Hematopoietic multipotent progenitor cell treated with erythropoietin and hydrocortisone succinate and interleukin-3 and kit ligand, for 17 days (in vitro differentiated cells): ENCODE measurements around the gene KCNMA1.
"Not testable (repeated sequence)": the region's sequence is repeated elsewhere in the genome, so short reads cannot be mapped to it uniquely, and the experiment has no call there.

ENCODE experiments used
- DNase-seq: peaks from one replicate; pipeline ENCODE4 v3.0.0-alpha.2; 2015; ENCODE audit warnings: low spot score

The KCNMA1 gene

GRCh38 chr10:77368006-77368405 lies 269.6 kb downstream of the KCNMA1 start:
- no peak for DNase-seq

- no peak for DNase-seq
Measured at GRCh38 chr10:77363210-77363609, 274.4 kb downstream of the KCNMA1 start.

GRCh38 chr10:77361831-77362230 lies 275.8 kb downstream of the KCNMA1 start:
- DNase-seq, result no peak

DNA sequence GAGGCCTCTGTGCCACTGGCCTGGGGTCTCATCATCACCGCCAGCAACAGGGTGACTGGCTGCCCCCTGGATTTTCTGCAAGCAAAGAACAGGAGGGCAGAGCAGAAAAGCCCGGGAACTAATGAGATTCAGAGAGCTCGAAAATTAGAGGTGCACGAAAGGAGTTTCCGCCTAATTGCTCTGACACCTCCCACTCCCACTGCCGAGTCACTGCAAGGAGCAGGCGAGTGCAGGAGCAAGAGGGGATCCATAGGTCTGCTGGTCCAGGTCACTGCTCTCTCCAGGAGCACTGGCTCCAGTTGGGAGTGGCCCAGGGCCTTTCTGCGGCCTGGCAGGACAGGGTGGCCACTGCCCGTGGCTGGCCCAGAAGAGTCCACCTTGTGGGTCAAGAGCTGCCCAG lies 276.2 kb downstream of the KCNMA1 start:
- no peak for DNase-seq

DNA sequence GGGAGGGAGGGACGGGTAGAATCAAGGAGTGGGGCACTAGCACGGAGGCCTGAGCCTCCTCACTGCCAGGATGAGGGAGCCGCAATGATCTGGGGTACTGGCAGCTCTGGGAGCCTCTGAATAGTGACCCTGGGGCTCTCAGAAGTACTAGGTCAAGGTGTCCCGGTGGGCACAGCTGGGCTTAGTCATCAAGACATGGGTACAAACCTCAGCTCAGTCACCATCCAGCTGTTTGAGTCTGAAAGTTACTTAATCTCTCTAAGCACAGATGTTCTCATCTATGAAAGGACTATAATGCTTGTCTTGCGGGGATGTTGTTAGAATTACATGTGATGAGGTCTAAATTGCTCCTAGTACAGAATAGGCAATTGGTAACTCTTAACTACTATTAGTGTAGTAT lies 276.8 kb downstream of the KCNMA1 start:
- no peak for DNase-seq

- no peak for DNase-seq
Measured at GRCh38 chr10:77359950-77360520, 277.6 kb downstream of the KCNMA1 start.

DNA sequence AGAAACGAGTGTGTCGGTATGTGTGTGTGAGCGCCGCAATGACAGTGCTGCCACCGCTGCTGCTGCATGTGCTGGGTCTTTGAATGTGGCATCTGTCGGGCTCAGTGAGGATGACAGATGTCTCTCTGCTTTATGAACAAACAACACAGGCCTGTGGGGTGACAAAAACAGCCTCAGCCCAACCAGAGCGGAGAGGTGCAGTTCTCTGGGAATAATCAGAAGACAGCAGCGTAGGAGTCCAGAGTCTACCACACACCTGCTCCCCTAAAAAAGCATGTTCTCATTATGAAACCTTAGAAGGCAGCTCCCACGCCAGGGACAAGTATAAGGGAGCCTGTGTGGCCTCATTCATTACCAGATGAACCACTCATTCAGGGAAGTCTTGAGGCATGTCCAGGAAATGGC lies 278.3 kb downstream of the KCNMA1 start:
- no peak for DNase-seq

- no peak for DNase-seq
Measured at GRCh38 chr10:77358656-77359055, 279.0 kb downstream of the KCNMA1 start.

- DNase-seq, result no peak
Measured at GRCh38 chr10:77357611-77358310, 279.8 kb downstream of the KCNMA1 start.

GRCh38 chr10:77357185-77357584 lies 280.4 kb downstream of the KCNMA1 start:
- no peak for DNase-seq

- DNase-seq, result no peak
Measured at GRCh38 chr10:77355844-77356243, 281.8 kb downstream of the KCNMA1 start.

- no peak for DNase-seq
Measured at GRCh38 chr10:77351386-77351785, 286.2 kb downstream of the KCNMA1 start.

DNA sequence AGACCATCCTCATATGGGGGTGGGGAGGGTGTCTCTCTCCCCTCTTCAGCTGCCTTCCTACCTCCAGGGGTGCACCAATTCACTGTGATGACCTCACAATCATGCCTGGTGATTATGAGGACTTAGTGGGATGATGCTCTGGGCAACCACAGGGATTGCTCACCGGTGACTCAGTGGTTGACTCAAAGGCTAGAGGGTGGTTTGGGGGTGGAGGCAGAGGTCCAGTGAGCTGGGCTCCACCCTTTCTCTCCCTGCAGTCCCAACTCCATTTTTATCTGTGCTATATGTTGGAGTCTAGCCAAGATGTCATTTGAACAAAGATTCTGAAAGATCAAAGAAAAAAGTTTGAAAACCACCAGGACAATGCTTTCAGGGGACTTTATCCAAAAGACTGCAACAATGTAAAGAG lies 286.9 kb downstream of the KCNMA1 start:
- DNase-seq, result no peak

DNA sequence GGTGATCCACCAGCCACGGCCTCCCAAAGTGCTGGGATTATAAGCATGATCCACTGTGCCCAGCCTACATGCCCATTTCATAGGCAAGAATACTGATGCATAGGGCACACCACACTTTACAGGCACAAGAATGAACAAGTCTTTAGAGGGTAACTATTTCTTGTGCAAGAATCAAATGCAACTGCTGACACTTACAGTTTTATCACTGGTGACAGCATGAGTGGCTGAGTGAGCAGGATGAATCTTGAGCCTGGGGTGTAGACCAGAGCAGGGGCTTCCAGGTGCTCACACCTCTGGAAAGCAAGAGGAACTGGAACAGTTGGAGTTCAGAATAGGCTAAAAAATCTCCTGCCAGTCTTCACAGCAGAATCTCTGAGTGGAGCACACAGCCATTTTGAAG lies 287.5 kb downstream of the KCNMA1 start:
- DNase-seq, result no peak

DNA sequence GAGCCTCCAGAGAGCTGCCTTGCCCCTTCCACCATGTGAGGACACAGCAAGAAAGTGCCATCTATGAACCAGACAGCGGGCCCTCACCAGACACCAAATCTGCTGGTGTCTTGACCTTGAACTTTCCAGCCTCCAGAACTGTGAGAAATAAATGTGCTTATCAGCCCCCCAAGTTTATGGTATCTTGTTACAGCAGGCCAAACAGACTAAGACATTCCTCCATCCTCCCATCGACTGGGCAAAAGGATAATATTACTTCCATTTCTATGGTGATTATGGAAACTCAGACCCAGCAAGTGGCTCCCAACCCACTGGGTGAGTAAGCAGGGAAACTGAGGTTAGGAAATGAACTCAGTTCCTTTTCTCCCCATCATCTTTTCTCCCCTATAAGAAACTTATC lies 288.4 kb downstream of the KCNMA1 start:
- DNase-seq, result no peak

DNA sequence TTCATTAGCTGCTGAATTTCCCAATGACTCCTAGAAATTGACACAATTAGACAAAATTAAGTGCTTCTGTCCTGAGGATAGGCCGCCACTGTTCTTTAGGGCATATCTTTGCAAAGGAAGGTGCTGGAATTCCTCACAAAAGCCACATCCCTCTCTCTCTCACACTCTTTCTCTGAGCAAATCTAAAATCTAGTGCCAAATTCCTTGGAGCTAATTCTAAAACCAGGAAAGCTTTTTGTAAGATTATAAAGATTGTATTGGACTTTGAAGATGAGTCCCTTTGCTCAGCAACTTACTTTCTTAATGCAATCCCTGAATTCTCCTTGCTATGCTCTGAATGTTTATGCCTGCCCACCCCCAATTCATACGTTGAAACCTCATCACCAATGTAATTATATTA lies 288.9 kb downstream of the KCNMA1 start:
- no peak for DNase-seq

GRCh38 chr10:77348082-77348481 lies 289.5 kb downstream of the KCNMA1 start:
- no peak for DNase-seq

DNA sequence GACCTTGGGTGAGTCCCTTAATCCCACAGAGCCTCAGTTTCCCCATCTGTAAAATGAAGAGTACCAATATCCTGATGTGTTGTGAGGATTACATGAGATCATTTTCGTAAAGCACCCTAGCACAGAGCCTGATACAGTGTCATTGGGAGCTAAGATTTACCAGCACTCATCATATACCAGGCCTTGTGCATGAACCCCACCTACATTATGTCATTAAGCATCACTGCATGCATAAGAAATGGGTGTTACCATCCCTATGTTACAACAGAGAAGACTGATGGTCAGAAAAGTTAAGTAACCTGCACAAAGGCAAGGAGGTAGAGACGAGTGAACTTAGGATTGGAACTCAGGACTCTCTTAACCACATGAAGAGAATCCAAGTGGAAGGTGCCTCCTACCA lies 290.6 kb downstream of the KCNMA1 start:
- no peak for DNase-seq

- DNase-seq, result no peak
Measured at GRCh38 chr10:77341055-77341454, 296.6 kb downstream of the KCNMA1 start.

GRCh38 chr10:77339872-77340271 lies 297.7 kb downstream of the KCNMA1 start:
- not testable (repeated sequence) for DNase-seq

- DNase-seq, result no peak
Measured at GRCh38 chr10:77339166-77339565, 298.4 kb downstream of the KCNMA1 start.

GRCh38 chr10:77338143-77338542 lies 299.5 kb downstream of the KCNMA1 start:
- no peak for DNase-seq

GRCh38 chr10:77334501-77334900 lies 303.1 kb downstream of the KCNMA1 start:
- DNase-seq, result no peak
